Measurements from ENCODE around the gene PCDHB3. TPM values are rescaled to one million over a fixed set of nuclear protein-coding genes. Genes with fewer than 3 reads are reported as not detected.
A peak's percentile ranks its signal among the peaks of the same experiment; 100 is the strongest.
"Not testable (repeated sequence)": the region's sequence is repeated elsewhere in the genome, so short reads cannot be mapped to it uniquely, and the experiment has no call there.

PCDHB3 gene
- total RNA-seq, 1 donor from 2014 or later = 1.9 TPM

- ATAC-seq (peak; percentile 42), DNase-seq (no peak)
- Histone ChIP-seq H3K4me1 (no peaks in the 10 kb centered on the region), H3K27me3 (no peaks in the 10 kb centered on the region), H3K27ac (no peak within 1 kb of the TSS), H3K4me3 (peak within 1 kb of the TSS; percentile 29), H3K36me3 (no peaks in the 10 kb centered on the region), H3K9me3 (peaks cover 24% of the 10 kb centered on the region)
- intact Hi-C loops (cut with DNase I) = no loop called here
- peak; percentile 34 for TF ChIP-seq CTCF (IDR thresholded peaks at IDR 0.05)
Observed at GRCh38 chr5:141135030-141135717, 34.9 kb downstream of the PCDHB3 start, which contains the start of gene PCDHB5. Gene PCDHB5 (plus strand): TSS chr5:141135206. CDS start chr5:141135435, 229 bp downstream.

- peaks cover 24% of the 10 kb centered on the region for H3K9me3 ChIP-seq
- H3K36me3 ChIP-seq = no peaks in the 10 kb centered on the region
- no peaks in the 10 kb centered on the region for H3K27me3 ChIP-seq
- H3K4me3 ChIP-seq = peak overlapping the region; percentile 29
- ATAC-seq = no peak
- DNase-seq = no peak
- no peak for TF ChIP-seq CTCF (IDR thresholded peaks at IDR 0.05)
- no peak overlapping the region for H3K27ac ChIP-seq
- intact Hi-C loops (cut with DNase I) = no loop called here
- no peaks in the 10 kb centered on the region for H3K4me1 ChIP-seq
Observed at GRCh38 chr5:141135718-141136266, 35.5 kb downstream of the PCDHB3 start.

GRCh38 chr5:141137346-141137745, 37.1 kb downstream of the PCDHB3 start:
- ATAC-seq; H3K27ac ChIP-seq; H3K4me3 ChIP-seq; H3K27me3 ChIP-seq; H3K4me1 ChIP-seq; DNase-seq; H3K36me3 ChIP-seq; intact Hi-C loops (cut with DNase I): not testable (repeated sequence)
- H3K9me3 ChIP-seq = peaks cover 24% of the 10 kb centered on the region

- no peak for DNase-seq
- no peak within 1 kb of the TSS for H3K27ac ChIP-seq
- peak within 1 kb of the TSS; percentile 7 for H3K4me3 ChIP-seq
- peaks cover 9% of the 10 kb centered on the region for H3K9me3 ChIP-seq
- H3K27me3 ChIP-seq = peaks cover 8% of the 10 kb centered on the region
- intact Hi-C loops (cut with DNase I) = no loop called here
- no peaks in the 10 kb centered on the region for H3K4me1 ChIP-seq
- peak; percentile 20 for TF ChIP-seq CTCF (IDR thresholded peaks at IDR 0.05)
- H3K36me3 ChIP-seq = no peaks in the 10 kb centered on the region
- ATAC-seq = no peak
Observed at GRCh38 chr5:141149812-141150211, 49.5 kb downstream of the PCDHB3 start, which contains the start of gene PCDHB6. Gene PCDHB6 (plus strand): TSS chr5:141150057. CDS start chr5:141150258, 201 bp downstream.

- ATAC-seq (no peak), DNase-seq (no peak)
- H3K36me3 ChIP-seq = no peaks in the 10 kb centered on the region
- TF ChIP-seq CTCF (IDR thresholded peaks at IDR 0.05) = no peak
- peaks cover 9% of the 10 kb centered on the region for H3K9me3 ChIP-seq
- H3K4me3 ChIP-seq = peak overlapping the region; percentile 7
- H3K27ac ChIP-seq = no peak overlapping the region
- peaks cover 5% of the 10 kb centered on the region for H3K27me3 ChIP-seq
- intact Hi-C loops (cut with DNase I) = no loop called here
- no peaks in the 10 kb centered on the region for H3K4me1 ChIP-seq
Observed at GRCh38 chr5:141150224-141150992, 50.1 kb downstream of the PCDHB3 start.

- TF ChIP-seq CTCF (IDR thresholded peaks at IDR 0.05) = no peak
- ATAC-seq (no peak), DNase-seq (no peak)
- H3K9me3 ChIP-seq = peaks cover 9% of the 10 kb centered on the region
- H3K27ac ChIP-seq = no peak overlapping the region
- H3K4me3 ChIP-seq = no peak overlapping the region
- peaks cover 5% of the 10 kb centered on the region for H3K27me3 ChIP-seq
- no peaks in the 10 kb centered on the region for H3K36me3 ChIP-seq
- intact Hi-C loops (cut with DNase I) = no loop called here
- no peaks in the 10 kb centered on the region for H3K4me1 ChIP-seq
Observed at GRCh38 chr5:141150993-141151325, 50.7 kb downstream of the PCDHB3 start.

- peaks cover 11% of the 10 kb centered on the region for H3K27me3 ChIP-seq
- H3K36me3 ChIP-seq; DNase-seq; H3K27ac ChIP-seq; H3K9me3 ChIP-seq; ATAC-seq; intact Hi-C loops (cut with DNase I); H3K4me1 ChIP-seq; H3K4me3 ChIP-seq: not testable (repeated sequence)
Observed at GRCh38 chr5:141151632-141152031, 51.4 kb downstream of the PCDHB3 start.

GRCh38 chr5:141152096-141152495, 51.8 kb downstream of the PCDHB3 start:
- H3K27me3 ChIP-seq = peaks cover 11% of the 10 kb centered on the region
- H3K4me1 ChIP-seq; H3K36me3 ChIP-seq; DNase-seq; H3K4me3 ChIP-seq; H3K9me3 ChIP-seq; ATAC-seq; H3K27ac ChIP-seq; intact Hi-C loops (cut with DNase I): not testable (repeated sequence)
